HepG2 (cell line): ENCODE measurements around the gene CDKN1C. TPM values are rescaled to one million over a fixed set of nuclear protein-coding genes. Genes with fewer than 3 reads are reported as not detected.

Experiments used
- CCAR2 ChIP-seq: fragments of 200-400 bp; formaldehyde crosslinking; optimal IDR thresholded peaks from 2 replicates; pipeline ENCODE3; 2018; ENCODE audit warnings: low read depth, mild to moderate bottlenecking, low read length, moderate library complexity
- HDAC2 ChIP-seq: sonication (generic); formaldehyde crosslinking; IDR thresholded peaks from 2 replicates; pipeline ENCODE4 v1.4.0; 2020; ENCODE audit warnings: missing genetic modification reagents
- HES4 ChIP-seq: sonication (generic); formaldehyde crosslinking; IDR thresholded peaks from 2 replicates; pipeline ENCODE4 v1.9.0; 2021; ENCODE audit warnings: mild to moderate bottlenecking, missing genetic modification reagents, borderline replicate concordance
- KLF16 ChIP-seq, 2 experiments: sonication (generic) in 1 of 2; formaldehyde crosslinking in 1 of 2; IDR thresholded peaks; 2 replicates each; pipeline versions ENCODE4 v1.6.1 to v1.8.0; 2016 to 2023; ENCODE audit warnings: missing genetic modification reagents in 2 of 2, missing compliant biosample characterization in 1 of 2
- MAX ChIP-seq: IDR thresholded peaks from 2 replicates; pipeline ENCODE4 v1.6.1; 2012; ENCODE audit warnings: inconsistent platforms
- NFYB ChIP-seq: sonication (generic); formaldehyde crosslinking; IDR thresholded peaks from 2 replicates; pipeline ENCODE4 v1.4.0; 2020; ENCODE audit warnings: missing genetic modification reagents
- POGZ ChIP-seq: sonication (generic); formaldehyde crosslinking; IDR thresholded peaks from 2 replicates; pipeline ENCODE4 v1.4.0; 2020; ENCODE audit warnings: mild to moderate bottlenecking, missing genetic modification reagents
- REL ChIP-seq: sonication (generic); formaldehyde crosslinking; conservative IDR thresholded peaks from 2 replicates; pipeline ENCODE4 v1.8.0; 2022; ENCODE audit warnings: mild to moderate bottlenecking, missing genetic modification reagents, moderate library complexity
- ZFP36 ChIP-seq: fragments of 150-350 bp; IDR thresholded peaks from 2 replicates; pipeline ENCODE4 v1.6.1; 2018; ENCODE audit warnings: borderline replicate concordance, low read length, low read depth; ENCODE audit not compliant: partially characterized antibody
- ZNF224 ChIP-seq: sonication (generic); formaldehyde crosslinking; IDR thresholded peaks from 2 replicates; pipeline ENCODE4 v1.5.0; 2020; ENCODE audit warnings: mild to moderate bottlenecking, missing genetic modification reagents
- ZNF773 ChIP-seq: sonication (generic); formaldehyde crosslinking; IDR thresholded peaks from 2 replicates; pipeline ENCODE4 v1.4.0; 2020; ENCODE audit warnings: missing genetic modification reagents, borderline replicate concordance
- polyA plus RNA-seq, 8 experiments: library from polyadenylated mRNA; depleted of rRNA in 3 of 8; stranded (reverse) in 7 of 8; unstranded in 1 of 8; fragments of >200 nt; fragmentation: Illumina TruSeq in 4 of 8; extraction: Trizol in 4 of 8; gene quantifications; 2 replicates each; pipeline versions ENCODE4 v1.2.1 to v1.2.3, GENCODE V29; 2011 to 2016; ENCODE audit warnings: low read depth in 4 of 8, missing spikeins in 1 of 8, mixed read lengths in 1 of 8; ENCODE audit not compliant: insufficient read depth in 1 of 8
- total RNA-seq, 5 experiments: library from RNA; depleted of rRNA; stranded (reverse); fragments of >200 nt; fragmentation: Illumina TruSeq; extraction: Trizol; gene quantifications; 2 replicates each; pipeline ENCODE4 v1.2.3, GENCODE V29; 2016; ENCODE audit warnings: low read depth in 1 of 5
- TF ChIP-seq, protein P1 (sequence below): fragments of 450-650 bp; IDR thresholded peaks from 2 replicates; pipeline ENCODE4 v1.6.1; 2016
- TF ChIP-seq, protein P2 (sequence below), 2 experiments: sonication (generic) in 1 of 2; formaldehyde crosslinking in 1 of 2; IDR thresholded peaks; 2 replicates each; pipeline versions ENCODE4 v1.4.0 to v1.6.1; 2016 to 2020; ENCODE audit warnings: borderline replicate concordance in 1 of 2, low read depth in 1 of 2, mild to moderate bottlenecking in 1 of 2, missing genetic modification reagents in 1 of 2
- TF ChIP-seq, protein P3 (sequence below): IDR thresholded peaks from 2 replicates; pipeline ENCODE4 v1.6.1; 2016; ENCODE audit warnings: mild to moderate bottlenecking, missing biosample characterization, missing genetic modification reagents

Gene CDKN1C
- total and polyA plus RNA-seq, 2 of the 13 experiments (the other 11 are each of a cell fraction or from before 2014, with no cell fraction given) = not detected

DNA sequence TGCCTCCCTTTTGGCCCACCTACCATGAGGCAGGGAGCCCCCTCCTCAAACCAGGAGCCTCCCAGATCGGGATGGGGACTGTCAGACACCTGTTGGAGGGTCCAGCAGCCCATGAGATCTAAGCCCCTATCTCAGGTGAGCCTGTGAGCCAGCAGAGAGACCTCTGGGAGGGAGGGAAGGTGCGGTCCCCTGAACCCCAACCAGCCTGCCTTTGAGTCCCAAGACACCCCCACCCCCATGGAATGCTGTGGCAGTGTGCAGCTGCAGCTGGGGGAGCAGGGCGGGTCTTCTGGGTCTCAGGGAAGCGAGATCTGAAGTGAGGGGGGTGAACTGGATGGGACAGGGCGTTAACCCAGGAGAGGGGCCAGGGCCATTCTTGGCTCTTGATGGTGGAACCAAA is 1.4 kb upstream of the CDKN1C start (continued):
- TF ChIP-seq, protein P1, sequence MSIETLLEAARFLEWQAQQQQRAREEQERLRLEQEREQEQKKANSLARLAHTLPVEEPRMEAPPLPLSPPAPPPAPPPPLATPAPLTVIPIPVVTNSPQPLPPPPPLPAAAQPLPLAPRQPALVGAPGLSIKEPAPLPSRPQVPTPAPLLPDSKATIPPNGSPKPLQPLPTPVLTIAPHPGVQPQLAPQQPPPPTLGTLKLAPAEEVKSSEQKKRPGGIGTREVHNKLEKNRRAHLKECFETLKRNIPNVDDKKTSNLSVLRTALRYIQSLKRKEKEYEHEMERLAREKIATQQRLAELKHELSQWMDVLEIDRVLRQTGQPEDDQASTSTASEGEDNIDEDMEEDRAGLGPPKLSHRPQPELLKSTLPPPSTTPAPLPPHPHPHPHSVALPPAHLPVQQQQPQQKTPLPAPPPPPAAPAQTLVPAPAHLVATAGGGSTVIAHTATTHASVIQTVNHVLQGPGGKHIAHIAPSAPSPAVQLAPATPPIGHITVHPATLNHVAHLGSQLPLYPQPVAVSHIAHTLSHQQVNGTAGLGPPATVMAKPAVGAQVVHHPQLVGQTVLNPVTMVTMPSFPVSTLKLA = no peak
- TF ChIP-seq, protein P2, sequence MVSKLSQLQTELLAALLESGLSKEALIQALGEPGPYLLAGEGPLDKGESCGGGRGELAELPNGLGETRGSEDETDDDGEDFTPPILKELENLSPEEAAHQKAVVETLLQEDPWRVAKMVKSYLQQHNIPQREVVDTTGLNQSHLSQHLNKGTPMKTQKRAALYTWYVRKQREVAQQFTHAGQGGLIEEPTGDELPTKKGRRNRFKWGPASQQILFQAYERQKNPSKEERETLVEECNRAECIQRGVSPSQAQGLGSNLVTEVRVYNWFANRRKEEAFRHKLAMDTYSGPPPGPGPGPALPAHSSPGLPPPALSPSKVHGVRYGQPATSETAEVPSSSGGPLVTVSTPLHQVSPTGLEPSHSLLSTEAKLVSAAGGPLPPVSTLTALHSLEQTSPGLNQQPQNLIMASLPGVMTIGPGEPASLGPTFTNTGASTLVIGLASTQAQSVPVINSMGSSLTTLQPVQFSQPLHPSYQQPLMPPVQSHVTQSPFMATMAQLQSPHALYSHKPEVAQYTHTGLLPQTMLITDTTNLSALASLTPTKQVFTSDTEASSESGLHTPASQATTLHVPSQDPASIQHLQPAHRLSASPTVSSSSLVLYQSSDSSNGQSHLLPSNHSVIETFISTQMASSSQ (IDR thresholded peaks at IDR 0.05; ENCODE audit: low read depth) = no peak
- TF ChIP-seq, protein P2 (CRISPR knock-in tag; IDR thresholded peaks at IDR 0.05; ENCODE audit: borderline replicate concordance) = no peak
- TF ChIP-seq REL (CRISPR knock-in tag) (no peak), ZNF773 (no peak), ZNF224 (no peak), POGZ (CRISPR knock-in tag) (no peak), NFYB (CRISPR knock-in tag) (no peak), HES4 (CRISPR knock-in tag) (no peak), MAX (no peak), ZFP36 (no peak), HDAC2 (no peak), KLF16 (CRISPR knock-in tag; IDR thresholded peaks at IDR 0.05) (no peak), CCAR2 (no peak)
- TF ChIP-seq, protein P3, sequence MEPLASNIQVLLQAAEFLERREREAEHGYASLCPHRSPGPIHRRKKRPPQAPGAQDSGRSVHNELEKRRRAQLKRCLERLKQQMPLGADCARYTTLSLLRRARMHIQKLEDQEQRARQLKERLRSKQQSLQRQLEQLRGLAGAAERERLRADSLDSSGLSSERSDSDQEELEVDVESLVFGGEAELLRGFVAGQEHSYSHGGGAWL = no peak
- TF ChIP-seq, all 625 proteins: peak for 0
